Smooth muscle cell of trachea (primary cell): Measurements from ENCODE around the gene TRERF1. TPM values are rescaled to one million over a fixed set of nuclear protein-coding genes. Genes with fewer than 3 reads are reported as not detected.

Experiments used
- total RNA-seq: library from RNA; depleted of rRNA; stranded (reverse); fragments of >200 nt; gene quantifications from 2 replicates; pipeline ENCODE4 v1.2.1, GENCODE V29; 2014

The TRERF1 gene
- total RNA-seq, result 8.9 and 10.3 TPM in 2 replicates

GRCh38 chr6:42451333-42452170 lies at the start of gene TRERF1:
TSS of gene TRERF1 (minus strand) at chr6:42451926. CDS start at chr6:42269590, 182,336 bp downstream.

GRCh38 chr6:42217519-42218367 lies 234.0 kb downstream of the TRERF1 start, which contains the start of gene MRPS10:
TSS of gene MRPS10 (minus strand) at chr6:42217861. CDS start at chr6:42217849, 12 bp downstream.

Other genes starting within 250 kb of the TRERF1 start
- gene MRPS10, start 234.1 kb downstream of the TRERF1 start, total RNA-seq, result 41.5 and 65.3 TPM in 2 replicates
- gene UBR2, start 112.1 kb upstream of the TRERF1 start, total RNA-seq, result 33.2 and 35.1 TPM in 2 replicates